ENCODE measurements around the gene WHRN.

GRCh38 chr9:114376586-114377445, 128.5 kb downstream of the WHRN start:
- TF ChIP-seq, protein P1, sequence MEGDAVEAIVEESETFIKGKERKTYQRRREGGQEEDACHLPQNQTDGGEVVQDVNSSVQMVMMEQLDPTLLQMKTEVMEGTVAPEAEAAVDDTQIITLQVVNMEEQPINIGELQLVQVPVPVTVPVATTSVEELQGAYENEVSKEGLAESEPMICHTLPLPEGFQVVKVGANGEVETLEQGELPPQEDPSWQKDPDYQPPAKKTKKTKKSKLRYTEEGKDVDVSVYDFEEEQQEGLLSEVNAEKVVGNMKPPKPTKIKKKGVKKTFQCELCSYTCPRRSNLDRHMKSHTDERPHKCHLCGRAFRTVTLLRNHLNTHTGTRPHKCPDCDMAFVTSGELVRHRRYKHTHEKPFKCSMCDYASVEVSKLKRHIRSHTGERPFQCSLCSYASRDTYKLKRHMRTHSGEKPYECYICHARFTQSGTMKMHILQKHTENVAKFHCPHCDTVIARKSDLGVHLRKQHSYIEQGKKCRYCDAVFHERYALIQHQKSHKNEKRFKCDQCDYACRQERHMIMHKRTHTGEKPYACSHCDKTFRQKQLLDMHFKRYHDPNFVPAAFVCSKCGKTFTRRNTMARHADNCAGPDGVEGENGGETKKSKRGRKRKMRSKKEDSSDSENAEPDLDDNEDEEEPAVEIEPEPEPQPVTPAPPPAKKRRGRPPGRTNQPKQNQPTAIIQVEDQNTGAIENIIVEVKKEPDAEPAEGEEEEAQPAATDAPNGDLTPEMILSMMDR (IDR thresholded peaks at IDR 0.05; ENCODE audit: insufficient read depth, low read length, poor library complexity, severe bottlenecking): no peak
- TF ChIP-seq EZH2phosphoT487 (conservative IDR thresholded peaks at IDR 0.05; ENCODE audit: low read length): no peak
